ENCODE data around the gene RMRP.

Gene RMRP

DNA sequence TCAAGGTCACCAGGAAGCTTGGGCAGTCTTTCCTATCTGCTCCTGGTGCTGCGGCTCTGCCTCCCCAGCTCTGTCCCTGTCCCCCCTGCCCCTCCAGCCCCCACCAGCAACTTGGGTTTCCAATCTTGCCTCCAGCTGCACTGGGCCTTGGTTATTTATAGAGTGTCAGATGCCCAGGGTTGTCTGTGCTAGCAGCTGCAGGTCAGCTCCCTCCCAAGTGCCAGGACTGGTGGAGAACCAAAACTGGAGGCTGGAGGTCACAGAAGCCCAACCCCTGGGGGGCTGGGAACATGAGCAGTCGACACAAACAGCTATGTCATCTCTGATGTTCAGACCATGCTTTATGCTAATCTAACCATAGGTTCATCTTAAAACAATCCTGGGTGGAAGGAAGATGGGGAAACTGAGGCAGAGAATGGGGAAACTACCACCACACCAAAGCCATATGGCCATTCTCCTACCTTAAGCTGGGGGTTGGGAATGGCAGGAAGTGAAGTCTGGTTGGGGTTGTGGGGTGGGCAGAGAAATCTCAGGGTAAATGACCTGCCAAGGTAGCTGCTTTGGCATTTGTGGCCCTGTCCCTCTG lies 30.2 kb upstream of the RMRP start:
- no peak for FAIRE-seq

GRCh38 chr9:35687306-35687705 lies 29.5 kb upstream of the RMRP start:
- DNase-seq (ENCODE audit: insufficient read length, low spot score) (no peak), FAIRE-seq (no peak)

More for the DNA sequence above, 30.2 kb upstream of the RMRP start:
- no peak for DNase-seq (ENCODE audit: insufficient read length, low spot score)

- FAIRE-seq (no peak), DNase-seq (ENCODE audit: insufficient read length, low spot score) (no peak)
Observed at GRCh38 chr9:35686222-35687203, 28.7 kb upstream of the RMRP start.

DNA sequence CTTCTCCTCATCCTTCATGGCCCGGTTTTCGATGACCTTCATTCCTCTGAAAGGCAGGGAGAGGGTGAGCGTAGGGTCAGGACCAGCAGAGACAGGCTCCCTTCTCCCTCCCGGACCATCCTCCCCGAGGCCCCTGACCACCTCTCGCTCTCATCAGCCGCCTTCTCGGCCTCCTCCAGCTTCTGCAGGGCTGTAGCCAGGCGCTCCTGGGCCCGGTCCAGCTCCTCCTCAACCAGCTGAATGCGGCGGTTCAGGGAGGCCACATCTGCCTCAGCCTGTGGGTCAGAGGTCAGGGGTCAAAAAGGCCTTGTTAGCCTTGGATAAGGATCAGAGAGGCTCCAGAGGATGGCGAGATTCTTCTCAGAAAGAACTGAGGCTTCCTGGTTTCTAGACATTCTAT lies 27.7 kb upstream of the RMRP start:
- no peak for DNase-seq (ENCODE audit: insufficient read length, low spot score)
- no peak for FAIRE-seq

DNA sequence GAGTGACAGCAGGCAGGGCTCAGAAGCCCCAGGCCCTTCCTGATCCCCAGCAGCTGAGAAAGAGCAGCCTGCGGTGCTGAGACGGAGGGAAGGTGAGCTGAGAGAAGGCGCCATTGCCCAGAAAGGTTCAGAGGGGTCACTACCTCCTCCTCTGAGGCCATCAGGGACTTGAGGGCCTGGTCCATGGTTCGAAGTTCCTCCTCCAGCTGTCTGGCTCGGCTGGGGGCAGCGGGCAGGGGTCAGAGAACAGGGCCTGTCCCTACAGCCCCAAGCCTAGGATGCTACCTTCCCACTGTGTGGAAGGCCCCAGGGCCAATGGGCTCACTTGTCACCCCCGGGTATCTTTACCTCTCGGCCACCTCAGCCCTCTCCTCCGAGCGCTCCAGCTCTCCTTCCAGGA lies 27.1 kb upstream of the RMRP start:
- DNase-seq (ENCODE audit: insufficient read length, low spot score) (no peak), FAIRE-seq (no peak)

- DNase-seq (ENCODE audit: insufficient read length, low spot score) (no peak), FAIRE-seq (no peak)
Observed at GRCh38 chr9:35683323-35683722, 25.5 kb upstream of the RMRP start.

GRCh38 chr9:35682520-35683315 lies 24.9 kb upstream of the RMRP start:
- no peak for DNase-seq (ENCODE audit: insufficient read length, low spot score)
- FAIRE-seq, result no peak

GRCh38 chr9:35682051-35682450 lies 24.2 kb upstream of the RMRP start:
- FAIRE-seq (no peak), DNase-seq (ENCODE audit: insufficient read length, low spot score) (no peak)

DNA sequence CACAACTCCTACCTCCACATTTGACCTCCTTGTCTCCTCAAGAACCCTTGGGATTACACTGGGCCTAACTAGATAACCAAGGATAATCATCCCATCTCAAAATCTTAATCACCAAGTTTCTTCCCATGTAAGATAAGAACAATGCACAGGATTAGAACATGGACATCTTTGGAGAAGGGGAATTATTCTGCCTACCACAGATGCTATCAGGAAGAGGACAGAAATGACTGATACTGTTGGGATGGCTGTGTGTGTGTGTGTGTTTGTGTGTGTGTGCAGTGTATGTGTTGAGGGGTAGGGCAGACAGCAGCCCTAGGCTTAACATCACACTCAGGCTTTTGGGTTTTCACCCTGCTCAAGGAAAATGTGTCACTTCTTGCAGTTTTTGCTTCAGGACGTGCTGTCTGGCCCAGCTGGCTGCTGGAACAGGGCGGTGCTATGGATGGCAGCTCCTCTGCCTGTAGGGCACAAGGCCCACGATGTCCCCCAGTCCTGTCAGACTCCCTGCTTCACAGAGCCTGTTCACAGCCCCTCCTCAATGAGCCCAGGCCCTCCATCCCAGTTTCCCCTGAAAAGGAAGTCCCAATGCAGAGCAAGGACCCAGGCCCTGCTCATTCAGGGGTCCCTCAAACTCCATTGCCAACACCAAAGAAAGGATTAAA lies 23.7 kb upstream of the RMRP start:
- no peak for DNase-seq (ENCODE audit: insufficient read length, low spot score)
- FAIRE-seq, result no peak

DNA sequence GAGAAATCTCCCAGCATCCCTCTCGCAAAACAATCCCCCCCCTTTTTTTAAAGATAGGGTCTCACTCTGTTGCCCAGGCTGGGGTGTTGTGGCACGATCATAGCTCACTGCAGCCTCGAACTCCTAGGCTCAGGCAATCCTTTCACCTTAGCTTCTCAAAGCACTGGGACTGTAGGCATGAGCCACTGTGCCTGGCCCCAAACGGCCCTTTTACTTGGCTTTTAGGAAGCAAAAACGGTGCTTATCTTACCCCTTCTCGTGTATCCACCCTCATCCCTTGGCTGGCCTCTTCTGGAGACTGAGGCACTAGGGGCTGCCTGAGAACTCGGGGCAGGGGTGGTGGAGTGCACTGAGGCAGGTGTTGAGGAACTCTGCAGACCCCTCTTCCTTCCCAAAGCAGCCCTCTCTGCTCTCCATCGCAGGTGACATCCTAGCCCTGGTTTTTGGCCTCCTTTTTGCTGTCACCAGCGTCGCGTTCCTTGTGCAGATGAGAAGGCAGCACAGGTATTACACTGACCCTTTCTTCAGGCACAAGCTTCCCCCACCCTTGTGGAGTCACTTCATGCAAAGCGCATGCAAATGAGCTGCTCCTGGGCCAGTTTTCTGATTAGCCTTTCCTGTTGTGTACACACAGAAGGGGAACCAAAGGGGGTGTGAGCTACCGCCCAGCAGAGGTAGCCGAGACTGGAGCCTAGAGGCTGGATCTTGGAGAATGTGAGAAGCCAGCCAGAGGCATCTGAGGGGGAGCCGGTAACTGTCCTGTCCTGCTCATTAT lies 22.7 kb upstream of the RMRP start:
- DNase-seq (ENCODE audit: insufficient read length, low spot score) (peak; percentile 44), FAIRE-seq (peak; percentile 74)

DNA sequence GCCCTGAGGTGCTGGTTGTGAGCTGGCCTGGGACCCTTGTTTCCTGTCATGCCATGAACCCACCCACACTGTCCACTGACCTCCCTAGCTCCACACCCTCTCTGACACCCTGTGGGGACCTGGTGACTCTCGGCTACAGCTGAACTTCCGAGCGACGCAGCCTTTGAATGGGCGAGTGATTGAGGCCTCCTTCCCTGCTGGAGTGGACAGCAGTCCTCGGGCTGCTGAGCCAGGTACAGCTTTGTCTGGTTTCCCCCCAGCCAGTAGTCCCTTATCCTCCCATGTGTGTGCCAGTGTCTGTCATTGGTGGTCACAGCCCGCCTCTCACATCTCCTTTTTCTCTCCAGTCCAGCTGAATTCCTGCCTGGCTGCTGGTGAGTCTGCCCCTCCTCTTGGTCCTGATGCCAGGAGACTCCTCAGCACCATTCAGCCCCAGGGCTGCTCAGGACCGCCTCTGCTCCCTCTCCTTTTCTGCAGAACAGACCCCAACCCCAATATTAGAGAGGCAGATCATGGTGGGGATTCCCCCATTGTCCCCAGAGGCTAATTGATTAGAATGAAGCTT lies 22.0 kb upstream of the RMRP start:
- DNase-seq (ENCODE audit: insufficient read length, low spot score), result no peak
- no peak for FAIRE-seq

GRCh38 chr9:35679091-35679490 lies 21.3 kb upstream of the RMRP start:
- DNase-seq (ENCODE audit: insufficient read length, low spot score) (no peak), FAIRE-seq (no peak)

- DNase-seq (ENCODE audit: insufficient read length, low spot score) (no peak), FAIRE-seq (no peak)
Observed at GRCh38 chr9:35675732-35676392, 18.0 kb upstream of the RMRP start.

- no peak for DNase-seq (ENCODE audit: insufficient read length, low spot score)
- FAIRE-seq, result no peak
Observed at GRCh38 chr9:35675204-35675603, 17.4 kb upstream of the RMRP start.

- DNase-seq (ENCODE audit: insufficient read length, low spot score) (no peak), FAIRE-seq (no peak)
Observed at GRCh38 chr9:35674025-35674361, 16.2 kb upstream of the RMRP start.

DNA sequence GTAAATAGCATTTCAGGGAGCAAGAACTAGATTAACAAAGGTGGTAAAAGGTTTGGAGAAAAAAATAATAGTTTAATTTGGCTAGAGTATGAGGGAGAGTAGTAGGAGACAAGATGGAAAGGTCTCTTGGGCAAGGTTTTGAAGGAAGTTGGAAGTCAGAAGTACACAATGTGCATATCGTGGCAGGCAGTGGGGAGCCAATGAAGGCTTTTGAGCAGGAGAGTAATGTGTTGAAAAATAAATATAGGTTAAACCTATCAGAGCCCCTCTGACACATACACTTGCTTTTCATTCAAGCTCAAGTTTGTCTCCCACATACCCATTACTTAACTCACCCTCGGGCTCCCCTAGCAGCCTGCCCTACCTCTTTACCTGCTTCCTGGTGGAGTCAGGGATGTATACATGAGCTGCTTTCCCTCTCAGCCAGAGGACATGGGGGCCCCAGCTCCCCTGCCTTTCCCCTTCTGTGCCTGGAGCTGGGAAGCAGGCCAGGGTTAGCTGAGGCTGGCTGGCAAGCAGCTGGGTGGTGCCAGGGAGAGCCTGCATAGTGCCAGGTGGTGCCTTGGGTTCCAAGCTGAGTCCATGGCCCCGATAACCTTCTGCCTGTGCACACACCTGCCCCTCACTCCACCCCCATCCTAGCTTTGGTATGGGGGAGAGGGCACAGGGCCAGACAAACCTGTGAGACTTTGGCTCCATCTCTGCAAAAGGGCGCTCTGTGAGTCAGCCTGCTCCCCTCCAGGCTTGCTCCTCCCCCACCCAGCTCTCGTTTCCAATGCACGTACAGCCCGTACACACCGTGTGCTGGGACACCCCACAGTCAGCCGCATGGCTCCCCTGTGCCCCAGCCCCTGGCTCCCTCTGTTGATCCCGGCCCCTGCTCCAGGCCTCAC lies 15.6 kb upstream of the RMRP start, which contains the start of gene CA9:
Gene CA9, plus strand, starts transcription at position 797 of the 893 bp plus-strand sequence. Its CDS starts 32 bp downstream, at position 829.
- FAIRE-seq (no peak), DNase-seq (ENCODE audit: insufficient read length, low spot score) (no peak)

DNA sequence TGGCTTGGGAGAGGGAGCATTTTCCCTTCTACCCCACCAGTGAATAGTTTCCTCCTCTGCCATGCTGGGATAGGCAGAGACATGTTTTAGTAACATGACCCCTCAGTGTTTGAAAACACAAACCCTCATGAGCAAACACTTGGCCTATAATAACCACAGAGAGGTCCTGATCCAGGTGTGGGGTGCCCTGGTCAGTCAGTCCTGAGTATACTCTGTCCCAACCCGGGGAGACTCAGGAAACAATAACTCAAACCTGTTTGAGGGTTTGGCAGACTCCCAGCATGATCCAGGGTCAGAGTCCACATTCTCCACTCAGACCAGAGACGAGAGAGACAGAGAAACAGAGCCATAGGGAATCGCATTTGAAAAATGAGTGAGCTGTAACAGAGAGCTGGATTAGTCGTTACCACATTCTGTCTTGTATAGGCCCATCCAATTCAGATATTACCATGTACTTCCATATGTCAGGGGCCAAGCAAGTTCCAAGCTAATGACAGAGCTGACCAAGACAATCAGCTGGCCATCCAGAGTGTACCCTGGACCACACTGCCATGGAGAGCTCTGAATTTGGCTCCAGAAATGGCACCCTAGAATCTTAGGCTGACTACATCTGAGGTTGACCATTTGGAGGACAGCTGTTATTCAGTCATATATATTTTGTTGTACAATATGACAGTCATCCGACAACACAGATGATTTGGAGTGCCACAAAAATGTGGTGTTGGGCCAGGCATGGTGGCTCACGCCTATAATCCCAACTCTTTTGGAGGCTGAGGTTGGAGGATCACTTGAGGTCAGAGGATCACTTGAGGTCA lies 11.7 kb upstream of the RMRP start:
- no peak for DNase-seq (ENCODE audit: insufficient read length, low spot score)
- no peak for FAIRE-seq

Measured in GM19239 (cell line).